Keratinocyte (primary cell): ENCODE results near the gene WDR83.

ENCODE experiments used
- EZH2 ChIP-seq: IDR thresholded peaks from one replicate; pipeline ENCODE4 v1.6.1; 2012; ENCODE audit warnings: inconsistent platforms, mild to moderate bottlenecking, low read length, moderate library complexity
- TF ChIP-seq, protein P1 (sequence below), 3 experiments: IDR thresholded peaks in 1 of 3; conservative IDR thresholded peaks in 1 of 3; optimal IDR thresholded peaks in 1 of 3; 2 replicates in 2 of 3; 3 replicates in 1 of 3; pipeline versions ENCODE3 to v1.5.1; 2011; ENCODE audit warnings: low read length in 3 of 3, mild to moderate bottlenecking in 3 of 3, moderate library complexity in 2 of 3, control low read depth in 1 of 3, inconsistent platforms in 1 of 3; ENCODE audit not compliant: insufficient read depth in 2 of 3; ENCODE audit errors: extremely low read depth in 1 of 3

GRCh38 chr19:12676384-12676792, 9.8 kb downstream of the WDR83 start:
- TF ChIP-seq, protein P1, sequence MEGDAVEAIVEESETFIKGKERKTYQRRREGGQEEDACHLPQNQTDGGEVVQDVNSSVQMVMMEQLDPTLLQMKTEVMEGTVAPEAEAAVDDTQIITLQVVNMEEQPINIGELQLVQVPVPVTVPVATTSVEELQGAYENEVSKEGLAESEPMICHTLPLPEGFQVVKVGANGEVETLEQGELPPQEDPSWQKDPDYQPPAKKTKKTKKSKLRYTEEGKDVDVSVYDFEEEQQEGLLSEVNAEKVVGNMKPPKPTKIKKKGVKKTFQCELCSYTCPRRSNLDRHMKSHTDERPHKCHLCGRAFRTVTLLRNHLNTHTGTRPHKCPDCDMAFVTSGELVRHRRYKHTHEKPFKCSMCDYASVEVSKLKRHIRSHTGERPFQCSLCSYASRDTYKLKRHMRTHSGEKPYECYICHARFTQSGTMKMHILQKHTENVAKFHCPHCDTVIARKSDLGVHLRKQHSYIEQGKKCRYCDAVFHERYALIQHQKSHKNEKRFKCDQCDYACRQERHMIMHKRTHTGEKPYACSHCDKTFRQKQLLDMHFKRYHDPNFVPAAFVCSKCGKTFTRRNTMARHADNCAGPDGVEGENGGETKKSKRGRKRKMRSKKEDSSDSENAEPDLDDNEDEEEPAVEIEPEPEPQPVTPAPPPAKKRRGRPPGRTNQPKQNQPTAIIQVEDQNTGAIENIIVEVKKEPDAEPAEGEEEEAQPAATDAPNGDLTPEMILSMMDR (optimal IDR thresholded peaks at IDR 0.05 in 1 of 3, IDR thresholded peaks at IDR 0.05 in 1 of 3, conservative IDR thresholded peaks at IDR 0.05 in 1 of 3; ENCODE audit: extremely low read depth in 1 of 3, insufficient read depth in 2 of 3, low read length in 3 of 3), result peak; percentile 91 to 95 (median 93)
- no peak for TF ChIP-seq EZH2
